Neural progenitor cell (in vitro differentiated cells): ENCODE results near the gene CAMK1D. TPM values are rescaled to one million over a fixed set of nuclear protein-coding genes. Genes with fewer than 3 reads are reported as not detected.

Experiments used
- DNase-seq: peaks from one replicate; pipeline ENCODE4 v3.0.0-alpha.2; 2016; ENCODE audit warnings: low spot score
- H2AFZ ChIP-seq: fragments of 200-600 bp; sonication (generic); replicated peaks from 2 replicates; pipeline ENCODE4 v1.6.1; 2016; ENCODE audit warnings: antibody characterized with exemption
- H3F3A ChIP-seq: fragments of 200-600 bp; sonication (generic); 2 replicates; pipeline ENCODE4 v1.6.1; 2016; ENCODE audit warnings: antibody characterized with exemption, low read depth
- H3K27ac ChIP-seq: fragments of 200-600 bp; sonication (generic); 2 replicates; pipeline ENCODE4 v1.5.1; 2016; ENCODE audit warnings: mild to moderate bottlenecking
- H3K27me3 ChIP-seq: fragments of 200-600 bp; sonication (generic); 2 replicates; pipeline ENCODE4 v1.6.1; 2016; ENCODE audit warnings: mild to moderate bottlenecking, moderate library complexity
- H3K36me3 ChIP-seq: fragments of 200-600 bp; sonication (generic); 2 replicates; pipeline ENCODE4 v1.5.1; 2016
- H3K4me1 ChIP-seq: fragments of 200-600 bp; sonication (generic); 2 replicates; pipeline ENCODE4 v1.6.1; 2016; ENCODE audit warnings: mixed run types
- H3K4me2 ChIP-seq: fragments of 200-600 bp; sonication (generic); 2 replicates; pipeline ENCODE4 v1.6.1; 2016
- H3K4me3 ChIP-seq: fragments of 200-600 bp; sonication (generic); 2 replicates; pipeline ENCODE4 v1.5.1; 2016
- H3K79me2 ChIP-seq: fragments of 200-600 bp; sonication (generic); 2 replicates; pipeline ENCODE4 v1.6.1; 2016; ENCODE audit warnings: low read depth
- H3K9ac ChIP-seq: fragments of 200-600 bp; sonication (generic); 2 replicates; pipeline ENCODE4 v1.6.1; 2016
- H3K9me3 ChIP-seq: fragments of 200-600 bp; sonication (generic); 2 replicates; pipeline ENCODE4 v1.5.1; 2016; ENCODE audit warnings: low read depth
- H4K20me1 ChIP-seq: fragments of 200-600 bp; sonication (generic); 2 replicates; pipeline ENCODE4 v1.6.1; 2016; ENCODE audit warnings: low read depth
- H3K27ac Mint-ChIP-seq: 3 replicates; pipeline ENCODE4 v1.8.0; 2021; ENCODE audit warnings: mixed read lengths
- H3K27me3 Mint-ChIP-seq: 2 replicates; pipeline ENCODE4 v1.8.0; 2022; ENCODE audit warnings: low read depth, mild to moderate bottlenecking, inconsistent platforms, moderate library complexity, mixed read lengths; ENCODE audit not compliant: insufficient read depth
- H3K36me3 Mint-ChIP-seq: 3 replicates; pipeline ENCODE4 v1.8.0; 2021; ENCODE audit warnings: mixed read lengths
- H3K4me1 Mint-ChIP-seq: 3 replicates; pipeline ENCODE4 v1.8.0; 2021; ENCODE audit warnings: mixed read lengths
- H3K4me3 Mint-ChIP-seq: 3 replicates; pipeline ENCODE4 v1.8.0; 2021; ENCODE audit warnings: mild to moderate bottlenecking, moderate library complexity, mixed read lengths
- H3K9me3 Mint-ChIP-seq: 3 replicates; pipeline ENCODE4 v1.8.0; 2020; ENCODE audit warnings: mixed read lengths
- CTCF ChIP-seq: fragments of 200-600 bp; sonication (generic); IDR thresholded peaks from 2 replicates; pipeline ENCODE4 v1.5.1; 2017; ENCODE audit warnings: antibody characterized with exemption, mild to moderate bottlenecking
- EZH2 ChIP-seq: fragments of 200-600 bp; sonication (generic); IDR thresholded peaks from 2 replicates; pipeline ENCODE4 v1.6.1; 2017; ENCODE audit warnings: antibody characterized with exemption, mild to moderate bottlenecking, moderate library complexity
- EZH2phosphoT487 ChIP-seq: fragments of 200-600 bp; sonication (generic); IDR thresholded peaks from 2 replicates; pipeline ENCODE4 v1.6.1; 2017; ENCODE audit warnings: antibody characterized with exemption
- total RNA-seq: library from RNA; depleted of rRNA; stranded (reverse); fragments of >200 nt; gene quantifications from 2 replicates; pipeline ENCODE4 v1.2.3, GENCODE V29; 2015; ENCODE audit warnings: low replicate concordance

CAMK1D gene
- total RNA-seq, 1 donor from 2014 or later, result 7.6 TPM

DNA sequence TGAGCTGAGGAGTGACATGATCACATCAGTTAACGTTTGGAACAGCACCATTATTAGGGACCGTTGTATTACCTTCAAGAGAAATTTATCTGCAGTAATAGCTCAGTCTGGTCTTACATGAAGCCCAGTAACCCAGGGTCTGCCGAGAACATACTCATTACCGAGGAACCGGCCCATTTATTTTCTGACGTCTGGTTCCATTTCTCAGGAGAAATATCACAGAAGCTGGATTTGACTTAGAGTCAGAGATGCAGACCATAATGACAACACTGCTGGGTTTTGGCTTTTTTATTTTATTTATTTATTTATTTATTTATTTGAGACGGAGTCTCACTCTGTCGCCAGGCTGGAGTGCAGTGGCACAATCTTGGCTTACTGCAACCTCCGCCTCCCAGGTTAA is 489.0 kb downstream of the CAMK1D start:
- Histone ChIP-seq H3K27ac (no peak overlapping the region), H3K79me2 (no peaks in the 10 kb centered on the region), H4K20me1 (no peaks in the 10 kb centered on the region), H3K4me3 (no peak overlapping the region), H3K27me3 (no peaks in the 10 kb centered on the region), H3K4me1 (peaks cover 20% of the 10 kb centered on the region), H3K9me3 (no peaks in the 10 kb centered on the region), H3K36me3 (no peaks in the 10 kb centered on the region), H2AFZ (no peak overlapping the region), H3F3A (peaks cover 8% of the 10 kb centered on the region), H3K9ac (no peak overlapping the region), H3K4me2 (no peak overlapping the region)
- Mint-ChIP-seq H3K4me1 (peaks cover 34% of the 10 kb centered on the region), H3K27ac (no peak overlapping the region), H3K27me3 (peaks cover 5% of the 10 kb centered on the region), H3K9me3 (no peaks in the 10 kb centered on the region), H3K36me3 (no peaks in the 10 kb centered on the region), H3K4me3 (no peak overlapping the region)
- no peak for DNase-seq
- no peak for TF ChIP-seq EZH2phosphoT487
- TF ChIP-seq CTCF, result no peak
- no peak for TF ChIP-seq EZH2

GRCh38 chr10:12838995-12839927 is 489.9 kb downstream of the CAMK1D start:
- H3K9me3 ChIP-seq, result no peaks in the 10 kb centered on the region
- Mint-ChIP-seq H3K4me3 (no peak overlapping the region), H3K36me3 (no peaks in the 10 kb centered on the region), H3K9me3 (no peaks in the 10 kb centered on the region), H3K27me3 (peaks cover 4% of the 10 kb centered on the region), H3K27ac (peak overlapping the region; percentile 67), H3K4me1 (peaks cover 31% of the 10 kb centered on the region)
- H2AFZ ChIP-seq, result no peak overlapping the region
- H3K27ac ChIP-seq, result no peak overlapping the region
- H3F3A ChIP-seq, result peaks cover 3% of the 10 kb centered on the region
- peaks cover 15% of the 10 kb centered on the region for H3K4me1 ChIP-seq
- no peak for DNase-seq
- H3K4me3 ChIP-seq, result no peak overlapping the region
- no peak overlapping the region for H3K9ac ChIP-seq
- H3K79me2 ChIP-seq, result no peaks in the 10 kb centered on the region
- no peak overlapping the region for H3K4me2 ChIP-seq
- no peaks in the 10 kb centered on the region for H3K36me3 ChIP-seq
- TF ChIP-seq CTCF (no peak), EZH2phosphoT487 (no peak), EZH2 (no peak)
- no peaks in the 10 kb centered on the region for H3K27me3 ChIP-seq
- H4K20me1 ChIP-seq, result no peaks in the 10 kb centered on the region

- H3K4me3 Mint-ChIP-seq, result no peak overlapping the region
- Histone ChIP-seq H3K79me2 (no peaks in the 10 kb centered on the region), H3K9me3 (no peaks in the 10 kb centered on the region), H3F3A (no peaks in the 10 kb centered on the region), H3K27ac (no peak overlapping the region), H3K4me2 (no peak overlapping the region), H3K9ac (no peak overlapping the region), H3K27me3 (no peaks in the 10 kb centered on the region), H2AFZ (no peak overlapping the region), H4K20me1 (no peaks in the 10 kb centered on the region), H3K36me3 (no peaks in the 10 kb centered on the region), H3K4me3 (no peak overlapping the region), H3K4me1 (peaks cover 9% of the 10 kb centered on the region)
- no peaks in the 10 kb centered on the region for H3K9me3 Mint-ChIP-seq
- no peaks in the 10 kb centered on the region for H3K36me3 Mint-ChIP-seq
- TF ChIP-seq CTCF, result no peak
- no peak for TF ChIP-seq EZH2phosphoT487
- TF ChIP-seq EZH2, result no peak
- peaks cover 30% of the 10 kb centered on the region for H3K4me1 Mint-ChIP-seq
- peak overlapping the region; percentile 86 for H3K27ac Mint-ChIP-seq
- peaks cover 4% of the 10 kb centered on the region for H3K27me3 Mint-ChIP-seq
- DNase-seq, result no peak
Measured at GRCh38 chr10:12839941-12840611, 490.7 kb downstream of the CAMK1D start.
